HG02970 (cell line): ENCODE measurements around the gene EPB41.
"Not testable (repeated sequence)": the region's sequence is repeated elsewhere in the genome, so short reads cannot be mapped to it uniquely, and the experiment has no call there.

Experiments
- ATAC-seq: cut with Tn5 transposase; IDR thresholded peaks from one replicate; pipeline ENCODE4 v1.9.1; 2021; ENCODE audit warnings: mild to moderate bottlenecking, moderate library complexity, moderate number of reproducible peaks; ENCODE audit not compliant: unreplicated experiment, low FRiP score

EPB41 gene

GRCh38 chr1:28925350-28925891 lies 11.1 kb downstream of the EPB41 start:
- no peak for ATAC-seq

- ATAC-seq = peak; percentile 80
Measured at GRCh38 chr1:28926629-28927265, 12.4 kb downstream of the EPB41 start.

- peak; percentile 26 for ATAC-seq
Measured at GRCh38 chr1:28927266-28927647, 12.9 kb downstream of the EPB41 start.

GRCh38 chr1:28927648-28928313 lies 13.4 kb downstream of the EPB41 start:
- ATAC-seq = no peak

GRCh38 chr1:28928314-28928941 lies 14.1 kb downstream of the EPB41 start:
- no peak for ATAC-seq

- no peak for ATAC-seq
Measured at GRCh38 chr1:28933277-28933676, 18.9 kb downstream of the EPB41 start.

- no peak for ATAC-seq
Measured at GRCh38 chr1:28933918-28934317, 19.5 kb downstream of the EPB41 start.

GRCh38 chr1:28934676-28935075 lies 20.3 kb downstream of the EPB41 start:
- no peak for ATAC-seq

- no peak for ATAC-seq
Measured at GRCh38 chr1:28935293-28935692, 20.9 kb downstream of the EPB41 start.

- no peak for ATAC-seq
Measured at GRCh38 chr1:28936094-28936493, 21.7 kb downstream of the EPB41 start.

- ATAC-seq = no peak
Measured at GRCh38 chr1:28936528-28936927, 22.2 kb downstream of the EPB41 start.

- not testable (repeated sequence) for ATAC-seq
Measured at GRCh38 chr1:28943581-28943980, 29.2 kb downstream of the EPB41 start.

- no peak for ATAC-seq
Measured at GRCh38 chr1:28950006-28950405, 35.6 kb downstream of the EPB41 start.

- ATAC-seq = no peak
Measured at GRCh38 chr1:28950449-28950848, 36.1 kb downstream of the EPB41 start.

GRCh38 chr1:28954126-28954726 lies 39.9 kb downstream of the EPB41 start:
- no peak for ATAC-seq

- no peak for ATAC-seq
Measured at GRCh38 chr1:28956038-28956464, 41.7 kb downstream of the EPB41 start.

- not testable (repeated sequence) for ATAC-seq
Measured at GRCh38 chr1:28962114-28962831, 47.9 kb downstream of the EPB41 start.

- ATAC-seq = no peak
Measured at GRCh38 chr1:28965271-28965870, 51.0 kb downstream of the EPB41 start.

GRCh38 chr1:28966617-28967016 lies 52.2 kb downstream of the EPB41 start:
- no peak for ATAC-seq
